Endothelial cell of umbilical vein (primary cell): ENCODE measurements around the gene FSTL3. TPM values are rescaled to one million over a fixed set of nuclear protein-coding genes. Genes with fewer than 3 reads are reported as not detected.

Experiments used
- BruUV-seq: library from RNA; stranded (reverse); fragments of 400-500 nt; replicated peaks from 2 replicates; lab custom pipeline; 2021; lab: Mats Ljungman, UMichigan
- CTCF ChIA-PET: fragments of 300-600, 350-600 bp; sonication (Branson Sonifier 250); formaldehyde crosslinking; loops from one replicate; lab custom pipeline; 2021; ENCODE audit warnings: antibody characterized with exemption, inconsistent platforms; lab: Charles Lee
- POLR2A ChIA-PET: fragments of 300-600, 350-600 bp; sonication (Branson Sonifier 250); formaldehyde crosslinking; loops from one replicate; lab custom pipeline; 2021; ENCODE audit warnings: antibody characterized with exemption, inconsistent platforms; lab: Charles Lee
- DNase-seq: peaks from one replicate; pipeline ENCODE4 v3.0.0-alpha.2; 2011; ENCODE audit warnings: low read depth, low spot score
- FAIRE-seq: peaks from 2 replicates; lab custom pipeline; 2011; peaks lifted over from hg19 to GRCh38; lab: Jason Lieb, UNC
- H2AFZ ChIP-seq: 2 replicates; pipeline ENCODE4 v1.6.0; 2012; ENCODE audit warnings: low read depth, low read length, control low read depth, inconsistent platforms
- H3K27ac ChIP-seq: 2 replicates; pipeline ENCODE4 v1.5.1; 2011; ENCODE audit warnings: low read depth, mild to moderate bottlenecking, control low read depth, low read length, moderate library complexity; ENCODE audit not compliant: insufficient read depth
- H3K27me3 ChIP-seq, 2 experiments: 2 replicates each; pipeline versions ENCODE4 v1.6.0 to v1.6.1; 2011; ENCODE audit warnings: low read length in 2 of 2, mixed read lengths in 1 of 2; ENCODE audit not compliant: control insufficient read depth in 2 of 2, insufficient read depth in 2 of 2
- H3K36me3 ChIP-seq, 2 experiments: 2 replicates in 1 of 2; 3 replicates in 1 of 2; pipeline ENCODE4 v1.5.1; 2011; ENCODE audit warnings: low read length in 2 of 2, mild to moderate bottlenecking in 1 of 2, moderate library complexity in 1 of 2; ENCODE audit not compliant: control insufficient read depth in 2 of 2, insufficient read depth in 2 of 2; ENCODE audit errors: extremely low read depth in 1 of 2
- H3K4me1 ChIP-seq: 3 replicates; pipeline ENCODE4 v1.5.1; 2011; ENCODE audit warnings: mild to moderate bottlenecking, low read length; ENCODE audit not compliant: control insufficient read depth, insufficient read depth; ENCODE audit errors: extremely low read depth
- H3K4me2 ChIP-seq: 2 replicates; pipeline ENCODE4 v1.6.1; 2011; ENCODE audit warnings: low read length, control low read depth, mixed read lengths; ENCODE audit not compliant: insufficient read depth
- H3K4me3 ChIP-seq, 3 experiments: fragments of 200-600 bp in 1 of 3; sonication (generic), shearing (Covaris generic) in 1 of 3; replicated peaks in 1 of 3; 2 replicates each; pipeline ENCODE4 v1.5.1; 2011 to 2016; ENCODE audit warnings: control low read depth in 3 of 3, low read length in 3 of 3, mild to moderate bottlenecking in 2 of 3, inconsistent platforms in 1 of 3, low read depth in 1 of 3, moderate library complexity in 1 of 3; ENCODE audit not compliant: insufficient read depth in 1 of 3
- H3K79me2 ChIP-seq: 2 replicates; pipeline ENCODE4 v1.6.0; 2012; ENCODE audit warnings: low read length, inconsistent platforms; ENCODE audit not compliant: control insufficient read depth, insufficient read depth
- H3K9ac ChIP-seq: replicated peaks from 2 replicates; pipeline ENCODE3; 2011; ENCODE audit warnings: low read length, control low read depth; ENCODE audit not compliant: insufficient read depth; ENCODE audit errors: extremely low read depth
- H3K9me1 ChIP-seq: replicated peaks from 3 replicates; pipeline ENCODE4 v1.6.0; 2011; ENCODE audit warnings: mild to moderate bottlenecking, low read length; ENCODE audit not compliant: control insufficient read depth, insufficient read depth; ENCODE audit errors: extremely low read depth
- H3K9me3 ChIP-seq: replicated peaks from 2 replicates; pipeline ENCODE4 v1.5.1; 2012; ENCODE audit warnings: low read length, inconsistent platforms; ENCODE audit not compliant: control insufficient read depth, insufficient read depth
- H4K20me1 ChIP-seq: replicated peaks from 2 replicates; pipeline ENCODE3; 2011; ENCODE audit warnings: mild to moderate bottlenecking, low read length; ENCODE audit not compliant: control insufficient read depth, insufficient read depth; ENCODE audit errors: extremely low read depth
- EZH2 ChIP-seq: IDR thresholded peaks from 2 replicates; pipeline ENCODE4 v1.6.1; 2012; ENCODE audit warnings: borderline replicate concordance, low read depth, mild to moderate bottlenecking, moderate library complexity, low read length, inconsistent platforms; ENCODE audit not compliant: severe bottlenecking
- FOS ChIP-seq: IDR thresholded peaks from 2 replicates; pipeline ENCODE4 v1.6.1; 2011; ENCODE audit warnings: mild to moderate bottlenecking, low read length, moderate library complexity, borderline replicate concordance; ENCODE audit not compliant: insufficient read depth
- GATA2 ChIP-seq: IDR thresholded peaks from 2 replicates; pipeline ENCODE4 v1.7.0; 2011; ENCODE audit warnings: low read depth, mild to moderate bottlenecking, moderate library complexity, mixed read lengths, low read length; ENCODE audit not compliant: insufficient read length, insufficient read depth
- JUN ChIP-seq: IDR thresholded peaks from 2 replicates; pipeline ENCODE4 v1.6.1; 2011; ENCODE audit warnings: borderline replicate concordance, low read depth; ENCODE audit not compliant: insufficient read length, insufficient read depth
- MYC ChIP-seq: IDR thresholded peaks from one replicate; pipeline ENCODE4 v1.6.1; 2011; ENCODE audit warnings: mild to moderate bottlenecking, low read depth, low read length
- POLR2A ChIP-seq: IDR thresholded peaks from 2 replicates; pipeline ENCODE4 v1.6.1; 2012; ENCODE audit warnings: low read depth, mild to moderate bottlenecking, control low read depth, low read length
- POLR2AphosphoS5 ChIP-seq: IDR thresholded peaks from 2 replicates; pipeline ENCODE4 v1.6.1; 2012; ENCODE audit warnings: low read depth, mild to moderate bottlenecking, control low read depth, low read length, moderate library complexity; ENCODE audit not compliant: insufficient read depth
- dilution Hi-C: fragments of 300-500 bp; cut with MboI; formaldehyde crosslinking; loops from one replicate; pipeline ENCODE4 v1.15.0; 2019; ENCODE audit warnings: low sequenced_read_pairs; ENCODE audit not compliant: extremely low pct_ligation_motif_present
- intact Hi-C: fragments of 100-400 bp; cut with micrococcal nuclease; formaldehyde crosslinking; loops from one replicate; pipeline ENCODE4 v1.10.0; 2022
- polyA plus RNA-seq, 4 experiments: library from polyadenylated mRNA; depleted of rRNA in 3 of 4; stranded (reverse) in 3 of 4; unstranded in 1 of 4; fragments of >200 nt; gene quantifications; 2 replicates each; pipeline versions ENCODE4 v1.2.1 to v1.2.3, GENCODE V29; 2011 to 2012; ENCODE audit warnings: missing spikeins in 1 of 4
- total RNA-seq: library from RNA; stranded (reverse); gene quantifications from 2 replicates; pipeline ENCODE4 v1.2.3, GENCODE V29; 2021
- TF ChIP-seq, protein P1 (sequence below): IDR thresholded peaks from 2 replicates; pipeline ENCODE4 v1.6.1; 2011; ENCODE audit not compliant: insufficient read depth, insufficient read length
- TF ChIP-seq, protein P2 (sequence below), 2 donors: IDR thresholded peaks; 1 replicate in 1 of 2; 2 replicates in 1 of 2; pipeline ENCODE4 v1.5.1; 2011; ENCODE audit warnings: low read length in 2 of 2, mild to moderate bottlenecking in 2 of 2, moderate library complexity in 2 of 2, control low read depth in 1 of 2, inconsistent platforms in 1 of 2, low read depth in 1 of 2; ENCODE audit not compliant: insufficient read depth in 1 of 2; ENCODE audit errors: extremely low read depth in 1 of 2

FSTL3 gene
- total and polyA plus RNA-seq, 2 donors (not counting 3 experiments of a cell fraction or from before 2014, with no cell fraction given): 19.9 to 45.2 TPM

DNA sequence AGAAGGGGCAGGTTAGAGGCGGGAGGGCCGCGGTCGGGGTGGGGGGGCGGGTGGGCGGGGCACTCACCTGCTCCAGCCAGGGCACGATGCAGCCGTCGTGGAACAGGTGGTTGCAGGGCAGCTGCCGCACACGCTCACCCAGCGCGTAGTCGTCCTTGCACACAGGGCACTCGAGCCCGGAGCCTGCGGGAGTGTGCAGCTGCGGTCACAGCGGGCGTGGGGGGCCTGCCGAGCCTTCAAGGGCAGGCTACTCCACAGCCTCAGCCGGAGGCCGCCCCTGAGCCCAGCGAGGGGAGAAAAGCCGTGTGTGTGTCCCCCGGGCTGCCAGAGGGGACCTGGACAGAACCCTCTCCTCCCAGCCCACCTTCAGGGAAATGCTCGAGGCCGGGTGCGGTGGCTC, 27.9 kb upstream of the FSTL3 start:
- Histone ChIP-seq H3K9me1 (no peaks in the 10 kb centered on the region), H4K20me1 (no peaks in the 10 kb centered on the region), H3K27me3 (no peaks in the 10 kb centered on the region), H3K4me1 (no peaks in the 10 kb centered on the region), H3K9ac (no peak overlapping the region), H3K4me2 (no peak overlapping the region), H3K4me3 (no peak overlapping the region), H3K27ac (no peak overlapping the region), H2AFZ (no peak overlapping the region), H3K9me3 (no peaks in the 10 kb centered on the region), H3K36me3 (peaks cover 8 to 21% of the 10 kb centered on the region in 2 experiments), H3K79me2 (peaks cover 12% of the 10 kb centered on the region)
- dilution Hi-C loops (no loop called here), intact Hi-C loops (no loop called here)
- BruUV-seq: no TSS peak
- TF ChIP-seq GATA2 (no peak), POLR2A (no peak)
- no peak for FAIRE-seq
- ChIA-PET POLR2A (no interaction called here), CTCF (no interaction called here)
- no peak for DNase-seq

DNA sequence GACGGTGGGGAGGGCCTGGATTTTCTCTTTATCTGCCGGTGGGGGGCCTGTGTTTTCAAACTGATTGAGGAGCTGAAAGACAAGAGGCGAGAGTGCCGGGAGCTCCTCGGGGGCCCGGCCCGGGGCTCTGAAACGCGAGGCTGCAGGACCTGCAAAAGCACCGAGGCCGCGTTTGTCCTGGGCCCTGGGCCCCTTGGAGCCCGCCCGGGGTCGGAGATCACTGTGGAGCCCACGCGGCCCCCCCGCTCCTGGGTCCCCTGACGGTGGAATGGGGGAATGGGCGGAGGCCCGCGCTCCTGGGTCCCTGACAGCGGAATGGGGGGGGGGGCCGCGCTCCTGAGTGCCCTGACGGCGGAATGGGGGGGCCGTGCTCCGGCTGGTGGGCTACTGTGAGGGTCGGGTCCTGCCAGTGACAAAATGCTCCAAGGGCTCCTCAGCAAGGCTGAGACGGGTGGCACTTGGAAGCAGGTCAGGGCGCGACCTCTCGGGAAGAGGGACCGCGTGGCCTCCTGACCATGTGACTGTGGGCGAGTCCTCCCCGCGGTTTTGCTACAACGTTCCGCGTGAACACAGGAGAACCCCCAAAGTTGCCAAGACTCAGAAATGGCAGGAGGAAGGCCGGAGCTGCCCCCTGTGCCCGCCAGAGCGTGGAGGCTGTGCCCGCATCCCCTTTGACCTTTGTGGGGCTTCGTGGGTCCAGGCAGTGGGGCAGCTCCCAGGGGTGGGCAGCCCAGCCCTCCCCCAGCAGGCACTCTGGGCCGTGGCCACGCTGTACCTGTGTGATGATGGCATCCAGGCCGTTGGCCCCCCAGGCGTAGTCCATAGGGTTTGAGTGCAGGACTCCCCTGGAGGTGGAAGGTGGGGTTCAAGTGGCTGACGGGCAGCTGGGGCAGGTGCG, 27.0 kb upstream of the FSTL3 start:
- Histone ChIP-seq H3K4me2 (no peak overlapping the region), H4K20me1 (no peaks in the 10 kb centered on the region), H3K9me1 (no peaks in the 10 kb centered on the region), H3K36me3 (peaks cover 8 to 22% of the 10 kb centered on the region in 2 experiments), H2AFZ (no peak overlapping the region), H3K27ac (no peak overlapping the region), H3K79me2 (peaks cover 21% of the 10 kb centered on the region), H3K4me3 (no peak overlapping the region), H3K9ac (no peak overlapping the region), H3K27me3 (no peaks in the 10 kb centered on the region), H3K9me3 (no peaks in the 10 kb centered on the region), H3K4me1 (no peaks in the 10 kb centered on the region)
- BruUV-seq: no TSS peak
- no peak for DNase-seq
- intact Hi-C loops: no loop called here
- ChIA-PET CTCF (no interaction called here), POLR2A (no interaction called here)
- no peak for FAIRE-seq
- dilution Hi-C loops: no loop called here
- TF ChIP-seq JUN (no peak), EZH2 (no peak), POLR2AphosphoS5 (no peak), MYC (no peak), POLR2A (no peak), FOS (no peak), GATA2 (no peak)
- TF ChIP-seq, protein P1, sequence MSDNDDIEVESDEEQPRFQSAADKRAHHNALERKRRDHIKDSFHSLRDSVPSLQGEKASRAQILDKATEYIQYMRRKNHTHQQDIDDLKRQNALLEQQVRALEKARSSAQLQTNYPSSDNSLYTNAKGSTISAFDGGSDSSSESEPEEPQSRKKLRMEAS: no peak
- TF ChIP-seq, protein P2, sequence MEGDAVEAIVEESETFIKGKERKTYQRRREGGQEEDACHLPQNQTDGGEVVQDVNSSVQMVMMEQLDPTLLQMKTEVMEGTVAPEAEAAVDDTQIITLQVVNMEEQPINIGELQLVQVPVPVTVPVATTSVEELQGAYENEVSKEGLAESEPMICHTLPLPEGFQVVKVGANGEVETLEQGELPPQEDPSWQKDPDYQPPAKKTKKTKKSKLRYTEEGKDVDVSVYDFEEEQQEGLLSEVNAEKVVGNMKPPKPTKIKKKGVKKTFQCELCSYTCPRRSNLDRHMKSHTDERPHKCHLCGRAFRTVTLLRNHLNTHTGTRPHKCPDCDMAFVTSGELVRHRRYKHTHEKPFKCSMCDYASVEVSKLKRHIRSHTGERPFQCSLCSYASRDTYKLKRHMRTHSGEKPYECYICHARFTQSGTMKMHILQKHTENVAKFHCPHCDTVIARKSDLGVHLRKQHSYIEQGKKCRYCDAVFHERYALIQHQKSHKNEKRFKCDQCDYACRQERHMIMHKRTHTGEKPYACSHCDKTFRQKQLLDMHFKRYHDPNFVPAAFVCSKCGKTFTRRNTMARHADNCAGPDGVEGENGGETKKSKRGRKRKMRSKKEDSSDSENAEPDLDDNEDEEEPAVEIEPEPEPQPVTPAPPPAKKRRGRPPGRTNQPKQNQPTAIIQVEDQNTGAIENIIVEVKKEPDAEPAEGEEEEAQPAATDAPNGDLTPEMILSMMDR (IDR thresholded peaks at IDR 0.05; ENCODE audit: extremely low read depth in 1 of 2, insufficient read depth in 1 of 2, low read depth in 1 of 2, low read length in 2 of 2): no peak
